Dendritic cell treated with granulocyte-macrophage colony-stimulating factor and Interleukin-4, amounts not matched to agents 40 ng/mL and 50 ng/mL, for 4 days (primary cell): ENCODE results near the gene NKAIN2.

Source experiments
- H3K27ac Mint-ChIP-seq: one replicate; pipeline ENCODE4 v1.8.0; 2022; ENCODE audit warnings: mild to moderate bottlenecking, mixed read lengths
- H3K27me3 Mint-ChIP-seq: one replicate; pipeline ENCODE4 v1.8.0; 2022; ENCODE audit warnings: mild to moderate bottlenecking, mixed read lengths
- H3K36me3 Mint-ChIP-seq: one replicate; pipeline ENCODE4 v1.8.0; 2022; ENCODE audit warnings: low read depth, mixed read lengths
- H3K4me1 Mint-ChIP-seq: one replicate; pipeline ENCODE4 v1.8.0; 2022; ENCODE audit warnings: low read depth, mixed read lengths
- H3K4me3 Mint-ChIP-seq: one replicate; pipeline ENCODE4 v1.8.0; 2022; ENCODE audit warnings: mild to moderate bottlenecking, moderate library complexity, mixed read lengths
- H3K9me3 Mint-ChIP-seq: one replicate; pipeline ENCODE4 v1.8.0; 2022; ENCODE audit warnings: mixed read lengths
- intact Hi-C: fragments of 100-400 bp; cut with micrococcal nuclease; formaldehyde crosslinking; loops from one replicate; pipeline ENCODE4 v1.15.0; 2022

The NKAIN2 gene

GRCh38 chr6:124870611-124871459, 1067.2 kb downstream of the NKAIN2 start:
- Mint-ChIP-seq H3K36me3 (no peaks in the 10 kb centered on the region), H3K9me3 (no peaks in the 10 kb centered on the region), H3K27ac (no peak overlapping the region), H3K4me3 (no peak overlapping the region), H3K27me3 (no peaks in the 10 kb centered on the region), H3K4me1 (no peaks in the 10 kb centered on the region)
- intact Hi-C loops = loop anchor here (1.0 kb wide), 1 partner anchor 243 kb away; no protein-coding TSS in a partner anchor

GRCh38 chr6:124872361-124873065, 1068.8 kb downstream of the NKAIN2 start:
- intact Hi-C loops = no loop called here
- Mint-ChIP-seq H3K4me1 (no peaks in the 10 kb centered on the region), H3K4me3 (no peak overlapping the region), H3K9me3 (no peaks in the 10 kb centered on the region), H3K36me3 (no peaks in the 10 kb centered on the region), H3K27ac (no peak overlapping the region), H3K27me3 (no peaks in the 10 kb centered on the region)

- intact Hi-C loops = no loop called here
Observed at GRCh38 chr6:124873066-124873410, 1069.4 kb downstream of the NKAIN2 start.

More at GRCh38 chr6:124873066-124873410, 1069.4 kb downstream of the NKAIN2 start:
- H3K9me3 Mint-ChIP-seq = no peaks in the 10 kb centered on the region
- H3K27ac Mint-ChIP-seq = no peak overlapping the region
- no peaks in the 10 kb centered on the region for H3K4me1 Mint-ChIP-seq
- no peaks in the 10 kb centered on the region for H3K27me3 Mint-ChIP-seq
- H3K36me3 Mint-ChIP-seq = no peaks in the 10 kb centered on the region
- no peak overlapping the region for H3K4me3 Mint-ChIP-seq
